ENCODE measurements around the gene PHYKPL. TPM values are rescaled to one million over a fixed set of nuclear protein-coding genes. Genes with fewer than 3 reads are reported as not detected.

PHYKPL gene
- total and polyA plus RNA-seq, 2 donors (not counting 3 experiments of a cell fraction or from before 2014, with no cell fraction given) = 71.7 to 81.7 TPM

GRCh38 chr5:178241688-178242231 is 9.2 kb upstream of the PHYKPL start:
- no TSS peak for BruUV-seq (replicated peaks)
- Histone ChIP-seq H3K9me1 (replicated peaks; ENCODE audit: control insufficient read depth, extremely low read depth, insufficient read depth, low read length) (no peaks in the 10 kb centered on the region), H3K27me3 (ENCODE audit: control insufficient read depth in 2 of 2, insufficient read depth in 2 of 2, low read length in 2 of 2) (no peaks in the 10 kb centered on the region), H2AFZ (ENCODE audit: low read depth, low read length) (no peak overlapping the region), H3K9me3 (replicated peaks; ENCODE audit: control insufficient read depth, insufficient read depth, low read length) (no peaks in the 10 kb centered on the region), H3K4me3 (replicated peaks in 1 of 3; ENCODE audit: insufficient read depth in 1 of 3, low read depth in 1 of 3, low read length in 3 of 3) (no peak overlapping the region), H3K36me3 (ENCODE audit: control insufficient read depth in 2 of 2, extremely low read depth in 1 of 2, insufficient read depth in 2 of 2, low read length in 2 of 2) (no peaks in the 10 kb centered on the region), H3K9ac (replicated peaks; ENCODE audit: extremely low read depth, insufficient read depth, low read length) (no peak overlapping the region), H4K20me1 (replicated peaks; ENCODE audit: control insufficient read depth, extremely low read depth, insufficient read depth, low read length) (no peaks in the 10 kb centered on the region), H3K4me2 (ENCODE audit: insufficient read depth, low read length) (no peak overlapping the region), H3K79me2 (ENCODE audit: control insufficient read depth, insufficient read depth, low read length) (no peaks in the 10 kb centered on the region), H3K27ac (ENCODE audit: insufficient read depth, low read depth, low read length) (no peak overlapping the region), H3K4me1 (ENCODE audit: control insufficient read depth, extremely low read depth, insufficient read depth, low read length) (peaks cover 14% of the 10 kb centered on the region)
- dilution Hi-C loops (cut with MboI; ENCODE audit: extremely low pct_ligation_motif_present, low sequenced_read_pairs) = no loop called here
- TF ChIP-seq CTCF (IDR thresholded peaks at IDR 0.05; ENCODE audit: extremely low read depth in 1 of 2, insufficient read depth in 1 of 2, low read depth in 1 of 2, low read length in 2 of 2) (no peak), MYC (IDR thresholded peaks at IDR 0.05; ENCODE audit: low read depth, low read length) (no peak), EZH2 (IDR thresholded peaks at IDR 0.05; ENCODE audit: borderline replicate concordance, low read depth, low read length, severe bottlenecking) (no peak), FOS (IDR thresholded peaks at IDR 0.05; ENCODE audit: borderline replicate concordance, insufficient read depth, low read length) (no peak), GATA2 (IDR thresholded peaks at IDR 0.05; ENCODE audit: insufficient read depth, insufficient read length, low read depth, low read length) (no peak), JUN (IDR thresholded peaks at IDR 0.05; ENCODE audit: borderline replicate concordance, insufficient read depth, insufficient read length, low read depth) (no peak), POLR2AphosphoS5 (IDR thresholded peaks at IDR 0.05; ENCODE audit: insufficient read depth, low read depth, low read length) (no peak), POLR2A (IDR thresholded peaks at IDR 0.05; ENCODE audit: low read depth, low read length) (no peak)
- POLR2A ChIA-PET = no interaction called here
- CTCF ChIA-PET = no interaction called here
- FAIRE-seq = no peak
- intact Hi-C loops (cut with micrococcal nuclease) = no loop called here
- no peak for DNase-seq (ENCODE audit: low read depth, low spot score)
